Loucy (cell line): ENCODE results near the gene CDKL4.

Experiments used
- CTCF ChIP-seq: fragments of 200-600 bp; sonication (generic); conservative IDR thresholded peaks from 2 replicates; pipeline ENCODE4 v1.5.1; 2014; ENCODE audit warnings: mild to moderate bottlenecking, antibody characterized with exemption, low read length
- EZH2phosphoT487 ChIP-seq: fragments of 200-600 bp; IDR thresholded peaks from 2 replicates; pipeline ENCODE4 v1.6.1; 2018; ENCODE audit warnings: antibody characterized with exemption, mild to moderate bottlenecking, moderate library complexity, borderline replicate concordance

- TF ChIP-seq CTCF: no peak
- no peak for TF ChIP-seq EZH2phosphoT487
Measured at GRCh38 chr2:39266139-39266805, 22.5 kb upstream of the CDKL4 start.
